ENCODE data around the gene GPR22.

DNA sequence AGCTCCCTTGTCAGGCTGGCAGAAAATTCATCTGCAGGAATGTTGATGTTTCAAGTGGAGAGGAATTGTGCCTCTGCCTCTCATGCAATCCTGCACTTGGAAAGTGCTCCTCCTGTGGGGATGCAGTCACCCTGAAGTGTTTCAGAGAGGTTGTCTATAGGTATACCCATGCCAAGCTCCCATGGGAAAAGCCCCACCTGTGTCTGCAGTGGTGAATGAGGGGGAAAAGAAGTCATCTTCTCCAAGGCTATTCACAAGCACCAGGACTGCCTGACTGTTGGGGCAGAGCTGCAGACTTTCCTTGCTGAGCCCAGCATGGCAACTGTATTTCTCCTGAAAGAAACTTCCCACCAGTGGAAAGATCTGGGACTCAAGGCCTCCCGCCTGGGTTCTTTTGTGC is 35.5 kb downstream of the GPR22 start:
- TF ChIP-seq CTCF (conservative IDR thresholded peaks at IDR 0.05) (no peak), ZFX (IDR thresholded peaks at IDR 0.05) (no peak)
